K562 (cell line): Measurements from ENCODE around the gene YPEL3. TPM values are rescaled to one million over a fixed set of nuclear protein-coding genes. Genes with fewer than 3 reads are reported as not detected.

Experiments
- ATAC-seq: fragments of 200-7000 bp; cut with Tn5 transposase; 3 replicates; pipeline ENCODE4 v1.9.1; 2020; ENCODE audit warnings: moderate library complexity
- BruUV-seq: library from RNA; stranded (reverse); fragments of 400-500 nt; replicated peaks from 2 replicates; lab custom pipeline; 2021; lab: Mats Ljungman, UMichigan
- CTCF ChIA-PET: fragments of 300-600 bp; formaldehyde crosslinking; extraction: SDS; loops from one replicate; lab custom pipeline; 2021; ENCODE audit warnings: low intra/inter-chr PET ratio; lab: Yijun Ruan, JAX
- POLR2A ChIA-PET: fragments of 300-600, 350-650 bp; sonication (Branson Sonifier 250); formaldehyde crosslinking; extraction: SDS; loops from one replicate; lab custom pipeline; 2021; ENCODE audit warnings: antibody characterized with exemption, inconsistent platforms; lab: Yijun Ruan, JAX
- DNase-seq, 4 experiments: peaks; one replicate each; pipeline versions ENCODE4 v3.0.0 to v3.0.0-alpha.2; 2011 to 2018; ENCODE audit warnings: low spot score in 3 of 4, mixed read lengths in 3 of 4; ENCODE audit errors: extremely low read depth in 1 of 4
- FAIRE-seq: peaks from 2 replicates; lab custom pipeline; 2011; peaks lifted over from hg19 to GRCh38; lab: Jason Lieb, UNC
- H2AFZ ChIP-seq: 2 replicates; pipeline ENCODE4 v1.6.0; 2011; ENCODE audit warnings: low read depth, low read length, control low read depth, inconsistent platforms
- H3K27ac ChIP-seq: fragments of 200-600 bp; 3 replicates; pipeline ENCODE4 v1.8.0; 2011; ENCODE audit warnings: low read depth, mild to moderate bottlenecking, control low read depth, inconsistent platforms, low read length, moderate library complexity, mixed read lengths; ENCODE audit errors: extremely low read depth
- H3K27me3 ChIP-seq, 2 experiments: fragments of 300-600 bp in 1 of 2; 2 replicates in 1 of 2; 3 replicates in 1 of 2; pipeline versions ENCODE4 v1.6.0 to v1.8.0; 2011; ENCODE audit warnings: inconsistent platforms in 2 of 2, low read length in 2 of 2, mild to moderate bottlenecking in 1 of 2, mixed read lengths in 1 of 2, moderate library complexity in 1 of 2; ENCODE audit not compliant: control insufficient read depth in 2 of 2, insufficient read depth in 2 of 2
- H3K36me3 ChIP-seq: fragments of 300-600 bp; 3 replicates; pipeline ENCODE4 v1.8.0; 2011; ENCODE audit warnings: mild to moderate bottlenecking, low read length, inconsistent platforms; ENCODE audit not compliant: control insufficient read depth, insufficient read depth
- H3K4me1 ChIP-seq, 2 experiments: fragments of 200-600 bp in 1 of 2; replicated peaks in 1 of 2; 2 replicates in 1 of 2; 3 replicates in 1 of 2; pipeline versions ENCODE4 v1.5.1 to v1.8.0; 2011; ENCODE audit warnings: inconsistent platforms in 2 of 2, low read length in 2 of 2, mild to moderate bottlenecking in 1 of 2, mixed read lengths in 1 of 2, moderate library complexity in 1 of 2; ENCODE audit not compliant: control insufficient read depth in 2 of 2, insufficient read depth in 2 of 2
- H3K4me2 ChIP-seq: 2 replicates; pipeline ENCODE4 v1.6.1; 2011; ENCODE audit warnings: low read length, control low read depth, inconsistent platforms, mixed read lengths; ENCODE audit not compliant: insufficient read depth
- H3K4me3 ChIP-seq: fragments of 200-600 bp; sonication (generic), shearing (Covaris generic); 2 replicates; pipeline ENCODE4 v1.5.1; 2016; ENCODE audit warnings: control low read depth, inconsistent platforms
- H3K79me2 ChIP-seq: fragments of 200-600 bp; 3 replicates; pipeline ENCODE4 v1.8.0; 2011; ENCODE audit warnings: low read length, inconsistent platforms; ENCODE audit not compliant: control insufficient read depth, insufficient read depth
- H3K9ac ChIP-seq, 2 experiments: 2 replicates each; pipeline versions ENCODE4 v1.6.0 to v1.6.1; 2011; ENCODE audit warnings: low read depth in 2 of 2, low read length in 2 of 2, control low read depth in 1 of 2, inconsistent platforms in 1 of 2, mild to moderate bottlenecking in 1 of 2, mixed read lengths in 1 of 2; ENCODE audit not compliant: insufficient read depth in 1 of 2
- H3K9me1 ChIP-seq: one replicate; pipeline ENCODE4 v1.6.0; 2011; ENCODE audit warnings: inconsistent platforms, mild to moderate bottlenecking, low read length, moderate library complexity; ENCODE audit not compliant: control insufficient read depth, insufficient read depth
- H3K9me3 ChIP-seq: replicated peaks from 2 replicates; pipeline ENCODE4 v1.5.1; 2011; ENCODE audit warnings: low read depth, low read length, inconsistent platforms; ENCODE audit not compliant: control insufficient read depth, insufficient read depth
- H4K20me1 ChIP-seq: replicated peaks from 2 replicates; pipeline ENCODE4 v1.6.1; 2011; ENCODE audit warnings: low read length, inconsistent platforms, mixed read lengths; ENCODE audit not compliant: control insufficient read depth, insufficient read depth
- BCL6 ChIP-seq: fragments of 250-450 bp; sonication (Bioruptor Pico); IDR thresholded peaks from 2 replicates; pipeline ENCODE4 v1.4.0; 2020
- BHLHE40 ChIP-seq: IDR thresholded peaks from 2 replicates; pipeline ENCODE4 v1.6.1; 2011; ENCODE audit warnings: low read length, improper control_type of control experiment
- CBX3 ChIP-seq, 2 experiments: IDR thresholded peaks; 1 replicate in 1 of 2; 2 replicates in 1 of 2; pipeline ENCODE4 v1.6.1; 2012; ENCODE audit warnings: inconsistent platforms in 2 of 2, low read length in 2 of 2, borderline replicate concordance in 1 of 2, control low read depth in 1 of 2
- CTCFL ChIP-seq: IDR thresholded peaks from 2 replicates; pipeline ENCODE4 v1.6.1; 2011; ENCODE audit warnings: borderline replicate concordance, low read depth, mild to moderate bottlenecking, moderate library complexity, low read length; ENCODE audit not compliant: insufficient read depth, poor library complexity, severe bottlenecking
- DACH1 ChIP-seq: fragments of 450-650 bp; IDR thresholded peaks from 2 replicates; pipeline ENCODE4 v1.6.1; 2018; ENCODE audit not compliant: partially characterized antibody
- FOSL1 ChIP-seq: fragments of 200-800 bp; sonication (Bioruptor generic); conservative IDR thresholded peaks from 2 replicates; pipeline ENCODE4 v1.6.1; 2016; ENCODE audit warnings: missing genetic modification characterization, missing compliant biosample characterization
- HMBOX1 ChIP-seq: sonication (generic); IDR thresholded peaks from 2 replicates; pipeline ENCODE4 v1.6.1; 2016
- KLF16 ChIP-seq: IDR thresholded peaks from 2 replicates; pipeline ENCODE4 v1.6.1; 2016; ENCODE audit warnings: antibody characterized with exemption
- NFE2 ChIP-seq: IDR thresholded peaks from 2 replicates; pipeline ENCODE4 v1.6.1; 2014; ENCODE audit warnings: antibody characterized with exemption, low read depth
- NONO ChIP-seq, 2 experiments: fragments of 200-400 bp in 1 of 2; fragments of 450-650 bp in 1 of 2; formaldehyde crosslinking in 1 of 2; IDR thresholded peaks; 2 replicates each; pipeline ENCODE4 v1.6.1; 2017; ENCODE audit warnings: low read depth in 2 of 2, mild to moderate bottlenecking in 2 of 2, moderate library complexity in 2 of 2, low read length in 1 of 2
- PCBP2 ChIP-seq: fragments of 200-400 bp; formaldehyde crosslinking; IDR thresholded peaks from 2 replicates; pipeline ENCODE4 v1.6.1; 2018; ENCODE audit warnings: low read length, low read depth, mild to moderate bottlenecking, moderate library complexity; ENCODE audit not compliant: poor library complexity, severe bottlenecking
- POLR3A ChIP-seq: IDR thresholded peaks from 2 replicates; pipeline ENCODE4 v1.6.1; 2011; ENCODE audit warnings: borderline replicate concordance, mild to moderate bottlenecking, moderate library complexity; ENCODE audit not compliant: insufficient read length, insufficient read depth; ENCODE audit errors: extremely low read depth
- RBM22 ChIP-seq: fragments of 200-400 bp; formaldehyde crosslinking; IDR thresholded peaks from 2 replicates; pipeline ENCODE4 v1.6.1; 2018; ENCODE audit warnings: low read length, low read depth; ENCODE audit not compliant: poor library complexity, severe bottlenecking
- SP1 ChIP-seq: sonication (generic); formaldehyde crosslinking; IDR thresholded peaks from 2 replicates; pipeline ENCODE4 v1.8.1; 2022; ENCODE audit warnings: mild to moderate bottlenecking, missing genetic modification reagents
- ZNF583 ChIP-seq: fragments of 250-450 bp; sonication (Bioruptor Pico); IDR thresholded peaks from 2 replicates; pipeline ENCODE4 v1.4.0; 2020
- WGBS: fragments of 100-300 bp; shearing (Covaris generic); methylation state at CpG from one replicate; pipeline ENCODE4 v1.1.6; 2016; ENCODE audit warnings: low coverage, mixed read lengths; ENCODE audit not compliant: insufficient coverage; ENCODE audit errors: missing lambda C conversion rate; 5-methylcytosine and 5-hydroxymethylcytosine counted together
- in situ Hi-C: fragments of 300-500 bp; cut with MboI; formaldehyde crosslinking; loops from 4 replicates; pipeline ENCODE4 v1.15.0; 2018; ENCODE audit warnings: inconsistent platforms, mixed read lengths
- intact Hi-C: fragments of 100-400 bp; cut with micrococcal nuclease; formaldehyde crosslinking; loops from 2 replicates; pipeline ENCODE4 v1.14.2; 2022
- polyA plus RNA-seq, 8 experiments: library from polyadenylated mRNA; depleted of rRNA in 4 of 8; stranded (reverse) in 5 of 8; unstranded in 3 of 8; fragments of >200 nt; fragmentation: Nextera tagmentation in 2 of 8; fragmentation: Illumina TruSeq in 1 of 8; extraction: Ambion mirVana in 2 of 8; extraction: Trizol in 1 of 8; gene quantifications; 2 replicates each; pipeline versions ENCODE4 v1.2.1 to v1.2.3, GENCODE V29; 2011 to 2014; ENCODE audit warnings: inconsistent platforms in 1 of 8, missing spikeins in 1 of 8
- total RNA-seq, 7 experiments: library from RNA; depleted of rRNA in 6 of 7; stranded (reverse); fragments of >200 nt in 6 of 7; fragmentation: Illumina TruSeq in 2 of 7; extraction: Trizol in 2 of 7; gene quantifications; 2 replicates each; pipeline versions ENCODE4 v1.2.1 to v1.2.3, GENCODE V29; 2011 to 2021; ENCODE audit warnings: low replicate concordance in 1 of 7
- TF ChIP-seq, protein P1 (sequence below): fragments of 450-650 bp; formaldehyde crosslinking; IDR thresholded peaks from 2 replicates; pipeline ENCODE4 v1.4.0; 2022; ENCODE audit warnings: missing genetic modification characterization

The YPEL3 gene
- total and polyA plus RNA-seq, 9 of the 15 experiments (the other 6 are each of a cell fraction or from before 2014, with no cell fraction given): 0.41 to 15.0 (median 2.9) TPM

- TF ChIP-seq NONO (IDR thresholded peaks at IDR 0.05; ENCODE audit: low read depth in 2 of 2, low read length in 1 of 2) (no peak), NFE2 (0 out of 2 replicates have a peak, but pooled peaks have one; percentile 15), BHLHE40 (peak; percentile 24; the same call in 1 of the 2 replicates)
- TF ChIP-seq, protein P1, sequence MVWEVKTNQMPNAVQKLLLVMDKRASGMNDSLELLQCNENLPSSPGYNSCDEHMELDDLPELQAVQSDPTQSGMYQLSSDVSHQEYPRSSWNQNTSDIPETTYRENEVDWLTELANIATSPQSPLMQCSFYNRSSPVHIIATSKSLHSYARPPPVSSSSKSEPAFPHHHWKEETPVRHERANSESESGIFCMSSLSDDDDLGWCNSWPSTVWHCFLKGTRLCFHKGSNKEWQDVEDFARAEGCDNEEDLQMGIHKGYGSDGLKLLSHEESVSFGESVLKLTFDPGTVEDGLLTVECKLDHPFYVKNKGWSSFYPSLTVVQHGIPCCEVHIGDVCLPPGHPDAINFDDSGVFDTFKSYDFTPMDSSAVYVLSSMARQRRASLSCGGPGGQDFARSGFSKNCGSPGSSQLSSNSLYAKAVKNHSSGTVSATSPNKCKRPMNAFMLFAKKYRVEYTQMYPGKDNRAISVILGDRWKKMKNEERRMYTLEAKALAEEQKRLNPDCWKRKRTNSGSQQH: no peak
These were observed 43.2 kb downstream of the YPEL3 start (continued) for GRCh38 chr16:30052671-30053372.

GRCh38 chr16:30051518-30051917 is 44.5 kb downstream of the YPEL3 start:
- H3K4me2 ChIP-seq: no peak overlapping the region
- H3K4me1 ChIP-seq: peaks cover 19 to 32% of the 10 kb centered on the region in 2 experiments
- intact Hi-C loops: no loop called here
- ATAC-seq (no peak), FAIRE-seq (no peak), DNase-seq (no peak)
- H3K9ac ChIP-seq: peak overlapping the region in 1 of 2 experiments; percentile 50; a peak in 1 of 4 replicates
- WGBS: 71% methylated on average over 3 of the region's 3 CpGs
- H2AFZ ChIP-seq: no peak overlapping the region
- H3K36me3 ChIP-seq: 0 out of 3 replicates have a peak, but pooled peaks cover 5% of the 10 kb centered on the region
- ChIA-PET CTCF (no interaction called here), POLR2A (no interaction called here)
- no TSS peak for BruUV-seq
- H3K27me3 ChIP-seq: no peaks in the 10 kb centered on the region
- no peaks in the 10 kb centered on the region for H3K9me1 ChIP-seq
- no peak overlapping the region for H3K4me3 ChIP-seq
- in situ Hi-C loops: no loop called here
- peak overlapping the region; percentile 3; the same call in 2 of the 3 replicates for H3K27ac ChIP-seq
- H3K79me2 ChIP-seq: peaks cover 14% of the 10 kb centered on the region; the same call in 2 of the 3 replicates
- no peaks in the 10 kb centered on the region for H3K9me3 ChIP-seq
- H4K20me1 ChIP-seq: peaks cover 4% of the 10 kb centered on the region; the same call in 1 of the 2 replicates
- TF ChIP-seq SP1 (CRISPR knock-in tag) (no peak), DACH1 (no peak), ZNF583 (CRISPR knock-in tag) (no peak), FOSL1 (0 out of 2 replicates have a peak, but pooled peaks have one; percentile 20), HMBOX1 (no peak), POLR3A (no peak), KLF16 (no peak), RBM22 (no peak), CBX3 (IDR thresholded peaks at IDR 0.05; ENCODE audit: borderline replicate concordance in 1 of 2, low read length in 2 of 2) (no peak), PCBP2 (no peak), BCL6 (CRISPR knock-in tag) (no peak), CTCFL (no peak)
